ENCODE measurements around the gene HLA-DPB1. TPM values are rescaled to one million over a fixed set of nuclear protein-coding genes. Genes with fewer than 3 reads are reported as not detected.
"Not testable (repeated sequence)": the region's sequence is repeated elsewhere in the genome, so short reads cannot be mapped to it uniquely, and the experiment has no call there.

Gene HLA-DPB1
- total RNA-seq, 1 experiment from 2014 or later, result not detected

- no peaks in the 10 kb centered on the region for H3K79me2 ChIP-seq (ENCODE audit: low read depth)
- no peaks in the 10 kb centered on the region for H3K4me1 ChIP-seq (replicated peaks; ENCODE audit: insufficient read depth)
- no peaks in the 10 kb centered on the region for H3K36me3 ChIP-seq (ENCODE audit: low read depth)
- no peaks in the 10 kb centered on the region for H4K20me1 ChIP-seq (ENCODE audit: insufficient read depth)
- H3K27ac ChIP-seq, result no peak overlapping the region
- no peak overlapping the region for H3K4me2 ChIP-seq
- no peak overlapping the region for H2AFZ ChIP-seq
- H3K9me2 ChIP-seq (ENCODE audit: insufficient read depth), result no peaks in the 10 kb centered on the region
- no peak overlapping the region for H3K4me3 ChIP-seq
- TF ChIP-seq EZH2 (IDR thresholded peaks at IDR 0.05; ENCODE audit: low read depth) (no peak), CTCF (conservative IDR thresholded peaks at IDR 0.05) (no peak)
- no peak for DNase-seq
- ChIA-PET POLR2A (ENCODE audit: unreplicated experiment) (no interaction called here), CTCF (no interaction called here)
- intact Hi-C loops (cut with micrococcal nuclease; ENCODE audit: unreplicated experiment), result no loop called here
- BruUV-seq (replicated peaks), result no TSS peak
- H3K9me3 ChIP-seq (ENCODE audit: insufficient read depth, low read depth), result 0 out of 2 replicates have a peak, but pooled peaks cover 8% of the 10 kb centered on the region
- no peaks in the 10 kb centered on the region for H3F3A ChIP-seq (ENCODE audit: insufficient read depth, low read depth)
- peaks cover 45% of the 10 kb centered on the region for H3K27me3 ChIP-seq (ENCODE audit: insufficient read depth, low read depth)
These were observed 19.9 kb downstream of the HLA-DPB1 start for GRCh38 chr6:33095681-33096080.

- H3K9me3 ChIP-seq (ENCODE audit: insufficient read depth, low read depth), result 0 out of 2 replicates have a peak, but pooled peaks cover 11% of the 10 kb centered on the region
- H3F3A ChIP-seq (ENCODE audit: insufficient read depth, low read depth); BruUV-seq (replicated peaks); H3K27ac ChIP-seq; H3K9me2 ChIP-seq (ENCODE audit: insufficient read depth); H3K4me2 ChIP-seq; H3K36me3 ChIP-seq (ENCODE audit: low read depth); H4K20me1 ChIP-seq (ENCODE audit: insufficient read depth); H3K4me1 ChIP-seq (replicated peaks; ENCODE audit: insufficient read depth); intact Hi-C loops (cut with micrococcal nuclease; ENCODE audit: unreplicated experiment); DNase-seq; H3K4me3 ChIP-seq; POLR2A ChIA-PET (ENCODE audit: unreplicated experiment); CTCF ChIA-PET; H3K79me2 ChIP-seq (ENCODE audit: low read depth); H2AFZ ChIP-seq: not testable (repeated sequence)
- peaks cover 11% of the 10 kb centered on the region for H3K27me3 ChIP-seq (ENCODE audit: insufficient read depth, low read depth)
These were observed 25.4 kb downstream of the HLA-DPB1 start for GRCh38 chr6:33101121-33101737.

- no peak overlapping the region for H3K4me3 ChIP-seq
- H3K36me3 ChIP-seq (ENCODE audit: low read depth), result no peaks in the 10 kb centered on the region
- H3K27ac ChIP-seq, result no peak overlapping the region
- no peaks in the 10 kb centered on the region for H3F3A ChIP-seq (ENCODE audit: insufficient read depth, low read depth)
- H3K4me1 ChIP-seq (replicated peaks; ENCODE audit: insufficient read depth), result no peaks in the 10 kb centered on the region
- H3K79me2 ChIP-seq (ENCODE audit: low read depth), result no peaks in the 10 kb centered on the region
- TF ChIP-seq CTCF (conservative IDR thresholded peaks at IDR 0.05) (no peak), EZH2 (IDR thresholded peaks at IDR 0.05; ENCODE audit: low read depth) (no peak)
- BruUV-seq (replicated peaks), result no TSS peak
- H4K20me1 ChIP-seq (ENCODE audit: insufficient read depth), result no peaks in the 10 kb centered on the region
- no peak overlapping the region for H2AFZ ChIP-seq
- no peaks in the 10 kb centered on the region for H3K9me2 ChIP-seq (ENCODE audit: insufficient read depth)
- no peak for DNase-seq
- POLR2A ChIA-PET (ENCODE audit: unreplicated experiment), result no interaction called here
- intact Hi-C loops (cut with micrococcal nuclease; ENCODE audit: unreplicated experiment), result no loop called here
- no peak overlapping the region for H3K4me2 ChIP-seq
- CTCF ChIA-PET, result no interaction called here
- peaks cover 19% of the 10 kb centered on the region for H3K27me3 ChIP-seq (ENCODE audit: insufficient read depth, low read depth)
- H3K9me3 ChIP-seq (ENCODE audit: insufficient read depth, low read depth), result 0 out of 2 replicates have a peak, but pooled peaks cover 11% of the 10 kb centered on the region
These were observed 28.0 kb downstream of the HLA-DPB1 start for GRCh38 chr6:33103776-33104175.

- ChIA-PET POLR2A (ENCODE audit: unreplicated experiment) (no interaction called here), CTCF (no interaction called here)
- Histone ChIP-seq H3K9me3 (ENCODE audit: insufficient read depth, low read depth) (0 out of 2 replicates have a peak, but pooled peaks cover 11% of the 10 kb centered on the region), H3K9me2 (ENCODE audit: insufficient read depth) (no peaks in the 10 kb centered on the region), H3F3A (ENCODE audit: insufficient read depth, low read depth) (no peaks in the 10 kb centered on the region), H3K4me2 (no peak overlapping the region), H3K4me3 (no peak overlapping the region), H3K79me2 (ENCODE audit: low read depth) (no peaks in the 10 kb centered on the region), H3K4me1 (replicated peaks; ENCODE audit: insufficient read depth) (no peaks in the 10 kb centered on the region), H3K27ac (no peak overlapping the region), H3K36me3 (ENCODE audit: low read depth) (no peaks in the 10 kb centered on the region), H3K27me3 (ENCODE audit: insufficient read depth, low read depth) (peaks cover 29% of the 10 kb centered on the region), H2AFZ (no peak overlapping the region), H4K20me1 (ENCODE audit: insufficient read depth) (no peaks in the 10 kb centered on the region)
- no peak for DNase-seq
- no peak for TF ChIP-seq EZH2 (IDR thresholded peaks at IDR 0.05; ENCODE audit: low read depth)
- TF ChIP-seq CTCF (conservative IDR thresholded peaks at IDR 0.05), result no peak
- BruUV-seq (replicated peaks), result no TSS peak
- intact Hi-C loops (cut with micrococcal nuclease; ENCODE audit: unreplicated experiment), result no loop called here
These were observed 29.1 kb downstream of the HLA-DPB1 start for GRCh38 chr6:33104887-33105286.

Data from PC-9 (cell line).